GM04504 (cell line): Measurements from ENCODE around the gene BACH1.

ENCODE experiments used
- DNase-seq: peaks from one replicate; pipeline ENCODE4 v3.0.0-alpha.2; 2012; ENCODE audit warnings: low read depth

Gene BACH1

GRCh38 chr21:29382030-29382654, 83.4 kb downstream of the BACH1 start:
- no peak for DNase-seq

DNA sequence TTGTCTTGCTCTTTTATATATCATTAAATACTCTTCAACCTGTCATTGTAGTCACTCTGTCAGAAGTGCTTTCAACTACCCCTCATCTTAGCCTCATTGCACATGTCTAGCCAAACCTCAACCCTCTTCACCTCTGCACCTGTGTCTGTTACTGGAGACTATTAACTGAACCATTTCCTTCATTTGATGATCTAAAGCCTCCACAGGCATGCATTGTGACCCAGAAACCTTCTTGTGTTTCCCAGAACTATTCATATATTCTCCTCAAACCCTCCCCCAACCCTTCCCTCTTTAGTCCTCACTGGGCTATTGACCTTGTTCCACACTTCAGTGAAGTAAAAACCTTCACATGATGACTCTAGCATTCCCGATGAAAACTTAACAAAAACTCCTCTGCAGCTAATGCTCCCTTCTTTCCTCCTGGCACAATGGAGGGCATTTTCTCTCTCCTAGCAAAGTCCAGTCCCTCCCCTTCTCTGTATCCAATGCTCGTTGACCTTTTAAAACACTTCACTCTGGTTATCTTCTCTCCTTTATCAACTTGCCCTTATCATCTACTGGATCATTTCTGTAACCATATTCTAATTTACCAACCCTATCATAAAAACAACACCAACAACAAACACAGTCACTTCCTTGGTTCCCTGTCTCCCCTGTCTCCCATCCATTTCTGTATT, 86.1 kb downstream of the BACH1 start:
- no peak for DNase-seq

DNA sequence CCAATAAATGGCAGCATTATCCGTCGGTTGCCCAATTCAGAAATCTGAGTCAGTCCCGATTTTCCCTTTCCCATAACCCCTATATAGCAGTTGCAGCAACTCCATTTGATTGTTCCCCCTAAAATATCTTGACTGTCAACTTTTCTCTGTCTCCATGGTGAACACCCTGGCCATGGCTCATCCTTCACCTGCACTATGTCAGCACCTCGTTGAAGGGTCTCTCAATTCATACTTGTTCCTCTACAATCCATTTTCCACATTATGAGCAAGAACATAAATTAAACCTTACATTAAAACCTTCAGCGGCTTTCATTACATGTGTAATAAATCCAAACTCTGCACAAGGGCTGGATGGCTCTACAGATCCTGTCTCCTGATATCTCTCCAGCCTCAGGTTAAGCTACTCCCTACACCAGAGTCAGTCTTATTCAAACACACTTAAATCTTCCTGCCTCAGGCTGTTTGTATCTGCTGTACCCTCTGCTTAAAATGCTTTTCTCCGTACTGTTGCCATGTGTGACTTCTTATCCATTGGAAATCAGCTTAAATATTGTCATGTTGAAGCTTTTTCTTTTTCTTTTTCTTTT, 87.3 kb downstream of the BACH1 start:
- no peak for DNase-seq

DNA sequence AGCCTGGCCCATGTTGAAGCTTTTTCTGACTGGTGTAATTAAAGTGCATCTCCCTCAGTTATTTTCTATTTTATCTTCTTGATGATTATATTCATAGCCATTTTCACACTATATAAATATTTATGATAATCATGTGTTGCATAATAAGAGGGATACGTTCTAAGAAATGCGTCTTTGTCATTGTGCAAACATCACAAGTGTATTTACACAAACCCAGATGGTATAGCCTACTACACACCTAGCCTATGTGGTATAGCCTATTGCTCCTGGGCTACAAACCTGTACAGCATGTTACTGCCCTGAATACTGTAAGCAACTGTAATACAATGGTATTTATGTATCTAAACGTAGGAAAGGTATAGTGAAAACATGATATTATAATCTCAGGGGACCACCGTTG, 88.1 kb downstream of the BACH1 start:
- DNase-seq, result no peak

DNA sequence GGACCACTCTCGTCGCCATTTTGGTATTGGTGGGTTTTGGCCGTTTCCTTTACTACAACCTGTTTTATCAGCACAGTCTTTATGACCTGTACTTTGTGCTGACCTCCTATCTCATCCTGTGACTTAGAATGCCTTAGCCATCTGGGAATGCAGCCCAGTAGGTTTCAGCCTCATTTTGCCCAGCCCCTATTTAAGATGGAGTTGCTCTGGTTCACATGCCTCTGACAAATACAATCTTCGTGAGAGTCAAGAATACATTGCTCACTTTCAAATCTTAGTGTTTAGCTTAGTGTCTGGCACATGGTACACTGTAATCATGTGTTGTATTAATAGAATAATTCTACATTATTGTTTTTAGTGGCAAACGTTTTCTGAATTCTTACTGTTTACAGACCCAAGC, 88.9 kb downstream of the BACH1 start:
- DNase-seq, result no peak

- no peak for DNase-seq
Measured at GRCh38 chr21:29389136-29389535, 90.4 kb downstream of the BACH1 start.

- no peak for DNase-seq
Measured at GRCh38 chr21:29390778-29391177, 92.1 kb downstream of the BACH1 start.

DNA sequence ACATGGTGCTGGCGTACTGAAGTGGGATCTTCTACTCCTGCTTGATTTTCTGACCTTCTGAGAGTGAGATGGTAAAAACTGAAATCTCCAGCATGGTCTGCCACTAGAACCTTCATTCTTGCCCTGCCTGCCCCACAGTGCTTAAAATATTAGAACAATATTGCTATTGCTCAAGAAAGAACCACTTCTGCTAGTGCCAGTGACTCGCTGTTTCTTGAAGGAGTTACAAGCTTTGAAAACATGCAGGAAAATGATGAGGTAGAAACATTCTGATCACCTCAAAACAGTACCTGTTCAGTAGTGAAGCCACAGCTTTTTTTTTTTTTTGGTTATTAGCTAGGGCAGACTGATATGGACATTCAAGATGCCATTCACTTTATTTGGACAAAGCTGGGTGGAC, 95.3 kb downstream of the BACH1 start:
- no peak for DNase-seq
